Kidney epithelial cell (primary cell): ENCODE measurements around the gene ACAD11. TPM values are rescaled to one million over a fixed set of nuclear protein-coding genes. Genes with fewer than 3 reads are reported as not detected.

Experiments
- DNase-seq: peaks from one replicate; pipeline ENCODE4 v3.0.0-alpha.2; 2010; ENCODE audit warnings: low read depth
- H3K27me3 ChIP-seq: 2 replicates; pipeline ENCODE4 v1.6.0; 2011; ENCODE audit warnings: low read length; ENCODE audit not compliant: control insufficient read depth, insufficient read depth
- H3K36me3 ChIP-seq: 2 replicates; pipeline ENCODE4 v1.5.1; 2011; ENCODE audit warnings: low read length; ENCODE audit not compliant: control insufficient read depth, insufficient read depth
- H3K4me3 ChIP-seq: 2 replicates; pipeline ENCODE4 v1.5.1; 2011; ENCODE audit warnings: low read depth, mild to moderate bottlenecking, control low read depth, low read length
- total RNA-seq: library from RNA; depleted of rRNA; stranded (reverse); fragments of >200 nt; gene quantifications from 2 replicates; pipeline ENCODE4 v1.2.3, GENCODE V29; 2015
- TF ChIP-seq, protein P1 (sequence below): IDR thresholded peaks from 2 replicates; pipeline ENCODE4 v1.5.1; 2011; ENCODE audit warnings: mild to moderate bottlenecking, moderate library complexity, low read length, control low read depth, inconsistent platforms; ENCODE audit not compliant: insufficient read depth, poor library complexity, severe bottlenecking

ACAD11 gene
- total RNA-seq, 1 donor from 2014 or later = 24.7 TPM

DNA sequence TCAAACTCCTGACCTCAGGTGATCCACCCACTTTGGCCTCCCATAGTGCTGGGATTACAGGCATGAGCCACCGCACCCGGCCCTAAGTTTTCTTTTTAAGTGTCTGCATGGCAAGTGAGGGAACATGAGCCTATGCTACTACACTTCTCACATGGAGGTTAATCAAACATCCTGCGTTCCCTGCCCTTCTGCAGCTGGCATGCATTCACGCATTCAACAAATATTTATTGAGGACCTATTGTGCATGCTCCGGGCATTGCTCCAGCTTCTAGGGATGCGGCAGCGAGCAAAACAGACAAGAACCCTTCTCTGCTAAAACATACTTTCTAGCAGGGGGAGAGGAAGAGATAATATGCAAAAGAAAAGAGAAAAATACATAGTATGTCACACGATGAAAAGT lies 105.2 kb downstream of the ACAD11 start:
- no peak for DNase-seq
- Histone ChIP-seq H3K4me3 (no peak overlapping the region), H3K36me3 (no peaks in the 10 kb centered on the region), H3K27me3 (no peaks in the 10 kb centered on the region)
- TF ChIP-seq, protein P1, sequence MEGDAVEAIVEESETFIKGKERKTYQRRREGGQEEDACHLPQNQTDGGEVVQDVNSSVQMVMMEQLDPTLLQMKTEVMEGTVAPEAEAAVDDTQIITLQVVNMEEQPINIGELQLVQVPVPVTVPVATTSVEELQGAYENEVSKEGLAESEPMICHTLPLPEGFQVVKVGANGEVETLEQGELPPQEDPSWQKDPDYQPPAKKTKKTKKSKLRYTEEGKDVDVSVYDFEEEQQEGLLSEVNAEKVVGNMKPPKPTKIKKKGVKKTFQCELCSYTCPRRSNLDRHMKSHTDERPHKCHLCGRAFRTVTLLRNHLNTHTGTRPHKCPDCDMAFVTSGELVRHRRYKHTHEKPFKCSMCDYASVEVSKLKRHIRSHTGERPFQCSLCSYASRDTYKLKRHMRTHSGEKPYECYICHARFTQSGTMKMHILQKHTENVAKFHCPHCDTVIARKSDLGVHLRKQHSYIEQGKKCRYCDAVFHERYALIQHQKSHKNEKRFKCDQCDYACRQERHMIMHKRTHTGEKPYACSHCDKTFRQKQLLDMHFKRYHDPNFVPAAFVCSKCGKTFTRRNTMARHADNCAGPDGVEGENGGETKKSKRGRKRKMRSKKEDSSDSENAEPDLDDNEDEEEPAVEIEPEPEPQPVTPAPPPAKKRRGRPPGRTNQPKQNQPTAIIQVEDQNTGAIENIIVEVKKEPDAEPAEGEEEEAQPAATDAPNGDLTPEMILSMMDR = no peak

DNA sequence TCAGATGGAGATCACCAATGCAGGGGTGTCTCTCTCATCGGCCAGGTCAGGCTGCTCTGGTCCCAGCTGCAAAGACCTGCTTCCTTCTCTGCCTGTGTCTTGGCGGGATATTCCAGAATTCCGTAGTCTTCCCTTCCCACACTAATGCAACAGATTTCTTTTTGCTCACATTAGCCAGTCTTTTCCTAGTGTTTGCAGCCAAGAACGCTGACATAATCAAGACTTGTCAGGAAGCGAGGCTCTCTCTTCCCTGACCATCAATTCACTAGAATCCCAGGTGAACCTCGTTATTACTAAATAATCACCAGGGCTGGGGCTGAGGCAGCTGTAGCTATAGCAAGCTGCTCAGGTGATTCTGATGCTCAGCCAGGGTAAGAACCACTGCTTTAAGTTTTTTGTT lies 105.8 kb downstream of the ACAD11 start:
- no peaks in the 10 kb centered on the region for H3K27me3 ChIP-seq
- H3K4me3 ChIP-seq = no peak overlapping the region
- TF ChIP-seq, protein P1 = no peak
- DNase-seq = no peak
- no peaks in the 10 kb centered on the region for H3K36me3 ChIP-seq

DNA sequence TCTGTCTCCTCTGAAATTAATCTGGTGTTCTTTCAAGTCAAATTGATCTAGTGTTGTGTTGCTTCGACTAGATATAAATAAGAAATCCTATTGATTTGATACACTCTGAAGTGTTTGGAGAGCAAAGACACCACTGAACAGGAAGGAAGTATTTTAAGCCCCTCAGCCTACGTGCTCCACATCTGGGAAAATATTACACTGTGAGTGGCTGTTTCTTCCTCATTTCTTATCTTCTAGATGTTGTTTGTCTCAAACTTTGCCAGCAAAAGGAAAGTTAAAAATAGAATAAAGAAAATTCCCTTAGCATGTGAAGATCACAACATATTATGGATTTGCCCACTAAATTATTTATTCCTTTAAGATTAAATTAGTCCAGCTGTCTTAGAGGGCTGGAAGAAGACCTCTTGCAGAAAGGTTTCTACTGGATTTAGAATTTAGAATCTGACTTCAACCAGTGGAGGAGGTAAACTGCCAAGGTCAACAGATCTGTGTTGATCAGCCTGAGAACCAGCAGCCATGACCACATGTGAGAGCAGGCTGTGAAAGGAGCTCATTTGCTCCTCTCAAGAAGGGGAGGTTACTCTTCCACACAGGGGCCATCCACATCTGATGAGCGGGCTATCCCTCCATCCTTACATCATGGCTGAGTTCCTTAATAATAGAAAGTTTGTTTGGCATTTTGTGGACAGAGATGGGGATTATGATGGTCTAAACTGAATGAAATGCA lies 108.9 kb downstream of the ACAD11 start:
- Histone ChIP-seq H3K27me3 (no peaks in the 10 kb centered on the region), H3K4me3 (no peak overlapping the region), H3K36me3 (no peaks in the 10 kb centered on the region)
- TF ChIP-seq, protein P1 = no peak
- no peak for DNase-seq

DNA sequence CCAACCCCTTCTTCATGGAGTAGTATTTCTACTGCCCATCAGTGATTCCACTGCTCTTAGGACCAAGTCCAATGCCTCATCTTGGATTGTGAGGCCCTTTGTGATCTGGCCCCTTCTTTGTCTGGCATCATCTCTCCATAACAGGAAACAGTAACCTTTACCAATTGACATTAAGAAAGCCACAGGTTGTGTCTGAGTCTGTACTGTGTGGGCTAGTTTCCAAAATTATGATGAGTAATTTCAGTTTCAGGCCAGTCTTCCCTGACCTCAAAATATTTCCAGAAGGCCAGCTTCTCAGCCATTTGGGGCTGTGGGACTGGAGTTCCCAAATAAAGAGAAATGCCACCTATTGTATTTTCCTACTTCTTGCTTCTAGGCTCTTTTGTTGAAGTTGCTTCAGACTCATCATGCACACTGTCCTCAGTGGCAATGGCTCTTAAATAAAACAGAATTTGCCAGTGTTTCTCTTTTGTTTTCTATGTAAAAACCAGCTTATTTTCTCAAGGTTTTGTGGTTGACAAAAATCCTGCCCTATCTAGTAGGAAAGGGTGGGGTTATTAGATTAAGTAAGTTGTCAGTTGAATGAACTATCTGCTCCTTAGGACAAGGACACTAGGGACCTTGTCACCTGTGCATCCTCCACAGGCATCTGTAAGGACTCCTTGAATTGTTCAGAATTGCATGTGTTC lies 109.6 kb downstream of the ACAD11 start:
- no peak for DNase-seq
- TF ChIP-seq, protein P1 = no peak
- no peak overlapping the region for H3K4me3 ChIP-seq
- no peaks in the 10 kb centered on the region for H3K36me3 ChIP-seq
- no peaks in the 10 kb centered on the region for H3K27me3 ChIP-seq

DNA sequence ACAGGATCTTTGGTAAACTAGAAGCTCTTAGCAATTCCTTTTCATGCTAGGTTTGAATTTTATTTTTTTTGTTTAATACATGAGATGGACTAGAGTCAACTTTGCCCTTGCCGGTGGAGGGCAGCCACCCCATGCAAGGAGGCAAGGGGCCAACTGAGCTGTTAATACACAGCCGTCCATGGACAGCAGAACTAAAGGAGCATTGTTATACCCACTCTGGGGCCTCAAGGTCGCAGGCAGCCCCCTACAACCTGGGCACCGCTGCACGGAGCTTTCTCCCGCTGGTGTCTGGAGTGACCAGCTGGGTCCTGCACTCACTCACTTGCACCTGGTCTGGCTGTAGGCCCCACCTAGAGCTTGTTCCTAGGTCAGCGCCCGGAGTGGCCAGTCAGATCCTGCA lies 110.4 kb downstream of the ACAD11 start:
- Histone ChIP-seq H3K4me3 (no peak overlapping the region), H3K36me3 (no peaks in the 10 kb centered on the region), H3K27me3 (no peaks in the 10 kb centered on the region)
- no peak for DNase-seq
- TF ChIP-seq, protein P1 = no peak
